NCI-H748 (cell line): ENCODE results near the gene PTCH1.
A peak's percentile ranks its signal among the peaks of the same experiment; 100 is the strongest.

Experiments
- DNase-seq: peaks from one replicate; lab custom pipeline; 2025; ENCODE audit not compliant: unreplicated experiment; lab: John Stamatoyannopoulos, UW

PTCH1 gene

DNA sequence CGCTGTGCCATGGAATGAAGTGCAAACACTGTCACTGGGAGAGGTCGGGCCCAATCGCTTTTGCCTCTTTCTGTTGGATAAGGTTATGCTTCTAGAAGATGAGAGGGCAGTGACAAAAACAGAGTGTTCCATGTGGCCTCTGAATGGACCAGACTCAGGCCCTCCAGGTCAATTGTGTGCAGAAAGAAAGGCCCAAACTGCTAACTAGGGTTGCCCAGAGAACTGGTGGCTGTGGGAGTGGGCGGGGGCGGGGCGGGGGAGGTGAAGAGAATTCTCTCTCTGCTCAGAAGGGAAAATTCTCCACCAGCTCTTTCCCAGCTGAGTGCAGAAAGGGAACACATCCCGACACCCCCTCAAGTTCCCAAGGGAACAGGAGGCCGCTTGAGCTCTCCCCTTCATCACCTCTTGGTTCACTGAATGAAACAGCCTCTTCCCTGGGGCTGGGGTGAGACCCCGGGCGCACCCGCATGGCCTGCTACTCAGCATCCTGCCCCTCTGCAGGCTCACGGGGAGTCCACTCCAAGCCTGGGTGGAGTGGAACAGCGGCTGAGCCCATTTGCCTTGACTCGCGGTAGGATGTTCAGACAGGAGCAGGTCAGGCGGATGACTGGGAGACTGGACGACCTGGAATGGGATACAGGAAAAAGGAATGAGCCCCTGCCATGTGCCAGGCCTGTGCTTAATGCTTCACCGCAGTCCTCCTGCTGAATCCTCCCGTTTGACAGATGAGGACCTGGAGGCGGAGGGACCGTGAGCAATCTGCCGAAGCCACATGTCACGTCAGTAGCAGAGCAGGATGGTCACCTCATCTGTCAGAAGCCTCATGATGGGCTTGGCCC, 105.5 kb downstream of the PTCH1 start:
- DNase-seq, result no peak

DNA sequence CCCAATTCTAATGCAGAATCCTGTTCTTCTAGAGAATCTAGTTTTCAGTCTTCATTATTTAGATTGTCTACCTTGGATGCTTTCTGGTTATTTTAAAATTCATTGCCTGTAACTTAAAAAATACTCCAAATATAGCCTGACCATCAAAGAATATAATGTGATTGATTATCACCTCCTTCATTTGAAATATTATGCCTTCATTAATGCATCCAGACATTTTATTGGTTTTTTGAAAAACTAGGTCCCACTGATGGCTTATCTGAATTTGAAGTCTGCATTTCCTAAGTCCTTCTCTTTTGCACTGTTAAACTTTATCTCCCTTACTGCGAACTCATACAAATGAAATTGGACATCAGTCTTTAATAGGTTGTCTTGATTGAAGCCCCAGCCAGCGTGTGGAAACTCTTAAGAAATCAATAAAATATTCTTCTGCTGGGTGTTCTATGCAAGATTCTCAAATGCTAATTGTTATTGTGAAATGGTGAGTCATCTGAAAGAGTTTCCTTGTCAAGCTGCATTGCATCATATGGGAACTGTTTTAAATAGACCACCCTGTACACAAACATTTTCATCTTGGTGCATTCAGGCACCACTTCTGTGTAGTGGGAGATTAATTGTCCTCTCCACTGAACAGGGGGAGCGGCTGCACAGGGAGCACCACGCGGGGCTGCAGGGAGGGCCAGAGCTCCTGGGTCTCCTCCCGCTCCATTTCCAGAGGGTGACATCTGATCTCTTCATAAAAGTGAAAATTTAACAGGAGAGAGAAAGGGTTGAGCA, 106.9 kb downstream of the PTCH1 start:
- DNase-seq, result no peak

- no peak for DNase-seq
Measured at GRCh38 chr9:95407524-95407923, 109.2 kb downstream of the PTCH1 start.

GRCh38 chr9:95406121-95406520, 110.7 kb downstream of the PTCH1 start:
- DNase-seq, result no peak

DNA sequence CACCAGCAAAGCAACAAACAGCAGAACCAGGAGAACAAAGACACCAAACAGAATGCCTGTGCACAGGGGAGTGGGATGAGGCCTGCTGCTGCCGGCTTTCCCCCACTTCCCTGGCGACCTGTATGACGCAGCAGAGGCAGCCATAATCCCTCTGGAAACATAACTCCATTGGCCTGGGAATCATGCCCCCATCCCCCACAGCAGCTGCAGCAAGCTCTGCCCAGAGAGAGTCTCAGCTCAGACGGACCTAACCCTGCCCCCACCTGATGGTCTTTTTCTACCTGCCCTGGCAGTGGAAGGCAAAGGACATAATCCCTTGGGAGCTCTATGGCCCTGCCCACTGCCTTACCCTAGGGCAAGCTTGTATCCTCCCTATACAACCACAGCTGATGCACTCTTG, 117.5 kb downstream of the PTCH1 start:
- peak; percentile 40 for DNase-seq
